Measurements from ENCODE around the gene CIAO2B. TPM values are rescaled to one million over a fixed set of nuclear protein-coding genes. Genes with fewer than 3 reads are reported as not detected.

CIAO2B gene
- total RNA-seq, 2 donors from 2014 or later: 53.0 to 60.3 TPM

DNA sequence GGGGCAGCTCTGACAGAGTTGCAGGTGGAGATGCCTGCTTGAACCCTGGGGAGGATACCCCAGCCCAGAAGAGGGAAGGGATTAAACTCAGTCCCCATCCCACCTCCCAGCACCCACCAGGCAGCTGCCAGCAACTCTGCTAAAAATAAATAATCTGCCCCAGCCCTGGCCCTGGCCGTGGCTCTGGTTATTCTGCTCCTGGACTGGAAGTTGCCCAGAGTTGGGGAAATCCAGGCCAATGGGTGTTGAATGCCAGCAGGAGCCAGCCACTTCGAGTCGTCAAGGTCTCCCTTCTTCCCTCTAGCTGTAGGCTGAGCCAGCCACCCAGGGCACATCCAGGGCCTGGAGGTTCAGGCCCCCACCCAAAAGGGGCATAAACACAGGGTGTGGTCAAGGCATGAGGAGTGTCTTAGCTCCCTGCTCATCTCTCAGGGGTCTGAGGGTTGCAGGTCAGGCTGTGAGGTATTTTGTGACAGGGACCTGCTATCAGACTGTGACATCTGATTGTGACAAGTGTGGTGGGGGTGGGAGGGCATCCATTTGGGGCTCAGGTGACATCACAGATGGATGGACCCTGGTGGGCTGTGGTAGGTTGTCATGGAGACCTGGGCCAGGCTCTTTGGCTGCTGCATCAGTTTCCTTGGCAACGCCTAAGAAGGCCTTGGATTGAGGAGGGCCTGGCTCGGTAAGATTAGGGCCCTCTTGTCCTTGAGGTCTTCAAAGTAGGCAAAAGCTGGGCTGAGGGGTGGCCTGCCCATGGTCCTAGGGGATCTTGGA is 7.8 kb downstream of the CIAO2B start:
- no peak for DNase-seq (ENCODE audit: low spot score)
- intact Hi-C loops (cut with DNase I): loop anchor here in 1 of 2 donors (5.0 kb wide), 1 partner anchor 34 kb away; no protein-coding TSS in a partner anchor

DNA sequence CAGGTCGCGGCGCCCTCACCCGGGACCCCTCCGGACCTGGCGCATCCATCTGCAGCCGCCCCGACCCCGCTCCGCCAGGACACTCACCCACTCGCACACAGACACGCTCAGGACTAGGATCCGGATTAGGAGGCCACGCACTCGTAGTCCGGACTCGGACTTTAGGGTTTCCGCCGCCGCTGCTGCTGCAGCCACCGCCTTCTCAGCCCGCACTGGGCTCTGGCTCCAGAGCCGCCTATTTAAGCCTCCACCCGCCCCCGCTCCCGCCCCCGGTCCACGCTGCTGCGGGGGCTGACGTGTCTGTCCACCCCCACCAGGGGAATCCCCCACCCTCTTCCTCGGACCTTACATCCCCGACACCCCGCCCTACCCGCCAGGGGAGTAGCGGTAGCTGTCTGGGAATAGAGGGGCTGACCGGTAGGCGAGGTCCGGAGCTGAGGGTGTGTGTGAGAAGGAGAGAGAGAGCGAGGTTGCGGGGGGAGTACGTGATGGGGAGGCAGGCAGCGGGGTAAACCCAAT is 8.8 kb downstream of the CIAO2B start, which contains the start of gene RRAD:
RRAD (minus strand) TSS at position 214 of the 519 bp plus-strand sequence. CDS start 356 bp downstream, outside the sequence.
- intact Hi-C loops (cut with DNase I): loop anchor here in 1 of 2 donors (5.0 kb wide), 1 partner anchor 33 kb away; no protein-coding TSS in a partner anchor
- DNase-seq (ENCODE audit: low spot score): peak; percentile 88

DNA sequence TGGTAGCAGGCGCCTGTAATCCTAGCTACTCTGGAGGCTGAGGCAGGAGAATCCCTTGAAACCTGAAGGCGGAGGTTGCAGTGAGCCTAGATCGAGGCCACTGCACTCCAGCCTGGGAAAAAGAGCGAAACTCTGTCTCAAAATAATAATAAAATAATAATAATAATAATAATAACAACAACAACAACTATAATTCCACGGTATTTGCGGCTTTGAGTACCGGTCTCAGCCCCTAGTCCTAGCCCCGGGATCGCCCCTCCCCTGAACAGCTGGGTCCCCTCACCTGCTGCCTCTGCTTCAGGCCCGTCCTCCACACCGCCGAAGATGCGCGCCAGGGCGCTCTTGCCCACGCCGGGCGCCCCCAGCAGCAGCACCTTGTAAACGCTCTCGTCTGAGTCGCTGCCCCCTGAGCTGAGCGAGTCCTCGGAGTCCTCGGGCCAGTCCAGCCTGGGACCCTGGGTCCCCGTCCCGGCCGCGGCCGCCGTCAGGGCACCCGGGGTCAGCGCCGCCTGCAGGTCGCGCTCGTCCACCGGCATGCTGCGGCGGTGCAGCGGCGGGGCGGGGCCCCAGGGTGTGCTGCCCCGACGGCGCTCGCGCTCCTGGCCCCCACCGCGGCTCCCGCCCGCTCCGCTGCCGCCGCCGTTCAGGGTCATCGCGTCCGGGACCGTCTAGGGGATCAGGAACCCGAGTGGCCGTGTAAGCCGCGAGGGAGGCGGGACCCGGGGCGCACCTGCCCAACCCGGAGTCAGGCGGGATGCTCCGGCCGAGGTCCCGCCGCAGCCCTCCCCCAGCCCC is 9.5 kb downstream of the CIAO2B start:
- intact Hi-C loops (cut with DNase I): loop anchor here in 1 of 2 donors (5.0 kb wide), 1 partner anchor 32 kb away; no protein-coding TSS in a partner anchor
- DNase-seq (ENCODE audit: low spot score): no peak

DNA sequence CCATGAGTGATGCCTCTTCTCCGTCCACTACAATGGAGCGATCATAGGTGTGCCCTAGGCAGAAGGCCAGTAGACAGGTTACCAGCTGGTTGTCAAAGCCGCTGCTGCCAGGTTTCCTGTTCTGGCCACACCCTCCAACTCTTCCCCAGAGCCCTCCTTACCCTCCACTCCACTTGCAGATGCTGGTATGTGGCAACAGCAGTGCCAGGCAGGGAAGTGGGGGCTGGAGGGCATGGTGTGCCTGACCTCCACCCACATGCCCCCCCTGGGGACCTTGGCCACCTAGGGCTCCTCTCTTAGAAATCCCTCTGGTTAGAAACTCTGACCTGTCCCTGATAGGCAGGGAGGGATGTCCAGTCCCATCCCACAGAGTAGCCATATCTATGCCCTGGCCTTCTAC is 10.3 kb downstream of the CIAO2B start:
- no peak for DNase-seq (ENCODE audit: low spot score)
- intact Hi-C loops (cut with DNase I): no loop called here

DNA sequence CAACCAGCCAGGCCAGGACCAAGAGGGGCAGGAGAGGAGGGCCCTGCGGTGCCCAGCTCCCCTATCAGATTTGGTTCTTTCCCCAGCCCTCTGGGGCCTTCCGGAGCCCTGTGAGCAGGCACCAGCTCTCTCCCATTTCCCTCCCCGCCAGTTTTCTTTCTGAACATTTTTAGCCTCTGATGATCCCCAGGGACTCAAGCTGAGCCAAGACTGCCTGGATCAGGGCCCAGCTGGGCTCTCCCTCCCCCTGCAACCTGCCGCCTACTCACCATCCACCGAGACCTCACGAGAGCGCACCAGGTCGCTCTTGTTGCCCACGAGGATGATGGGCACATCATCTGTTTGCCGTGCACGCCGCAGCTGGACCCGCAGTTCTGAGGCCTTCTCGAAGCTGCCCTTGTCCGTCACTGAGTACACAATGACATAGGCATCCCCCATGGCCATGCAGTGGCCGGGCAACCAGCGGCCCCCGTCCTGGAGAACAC is 10.9 kb downstream of the CIAO2B start:
- DNase-seq (ENCODE audit: low spot score): no peak
- intact Hi-C loops (cut with DNase I): no loop called here

DNA sequence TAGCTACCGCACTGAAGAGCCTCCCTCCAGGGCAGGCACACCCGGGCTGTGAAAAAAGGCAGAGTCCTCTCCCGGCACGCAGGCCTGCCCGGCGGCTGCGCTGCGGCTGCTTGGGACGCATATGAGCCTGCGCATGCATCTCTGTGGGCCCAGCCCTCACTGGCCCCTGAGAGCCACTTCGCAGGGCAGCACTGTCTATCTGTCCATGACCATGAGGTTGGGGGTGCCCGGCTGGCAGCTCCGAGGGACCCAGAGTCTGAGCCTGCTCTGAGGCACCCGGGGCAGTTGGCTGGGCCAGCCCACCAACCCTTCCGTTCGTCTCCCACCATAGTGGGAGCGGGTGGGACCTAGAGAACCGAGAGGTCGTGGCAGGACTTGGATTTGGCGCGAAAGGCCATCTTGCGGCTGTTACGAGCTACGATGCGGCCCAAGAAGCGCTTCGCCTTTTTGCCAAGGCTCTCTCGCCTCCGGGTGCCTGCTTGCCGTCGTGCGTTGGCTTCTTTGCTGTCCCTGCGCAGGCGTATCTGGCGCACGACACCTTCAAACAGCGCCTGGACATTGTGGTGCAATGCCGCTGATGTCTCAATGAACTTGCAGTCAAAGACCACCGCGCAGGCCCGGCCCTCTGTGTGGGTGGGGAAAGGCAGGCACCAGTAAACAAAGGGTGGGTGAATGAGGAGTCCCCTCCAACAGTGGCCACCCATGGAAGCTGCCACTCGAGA is 12.3 kb downstream of the CIAO2B start:
- DNase-seq (ENCODE audit: low spot score): no peak
- intact Hi-C loops (cut with DNase I): no loop called here

DNA sequence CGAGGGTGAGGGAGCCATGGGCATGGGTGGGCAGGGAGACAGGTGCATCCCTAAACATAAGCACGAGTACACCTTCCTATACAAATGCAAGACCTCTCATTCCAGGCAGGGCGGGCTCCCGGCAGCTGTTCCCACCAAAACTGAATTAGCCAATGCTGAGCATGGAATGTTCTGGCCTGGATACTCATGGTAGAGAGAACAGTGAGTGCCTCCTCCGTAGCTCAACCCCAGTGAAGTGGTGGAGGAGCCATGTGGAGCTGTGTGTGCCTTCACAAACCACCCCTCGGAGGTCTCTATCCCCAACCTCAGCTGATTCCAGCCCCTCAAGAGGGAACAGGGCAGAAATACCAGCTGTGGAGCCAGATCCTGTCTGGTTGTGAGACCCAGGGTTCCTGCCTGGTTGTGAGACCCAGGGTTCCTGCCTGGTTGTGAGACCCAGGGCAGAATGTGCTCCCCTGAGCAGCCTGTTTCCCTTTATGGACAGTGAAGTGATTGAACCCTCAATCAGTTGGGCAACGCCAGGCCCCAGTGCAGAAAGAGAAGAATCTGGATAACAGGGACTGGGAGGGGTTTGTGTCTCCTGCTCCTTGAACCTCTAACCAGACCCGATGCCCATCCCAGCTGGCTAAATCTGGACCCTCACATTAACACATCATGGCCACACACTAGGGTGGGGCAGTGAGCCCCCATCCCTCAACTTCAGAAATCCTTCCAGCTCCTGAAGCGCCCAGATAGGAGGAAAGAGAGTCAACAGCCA is 13.1 kb downstream of the CIAO2B start:
- intact Hi-C loops (cut with DNase I): no loop called here
- DNase-seq (ENCODE audit: low spot score): no peak

DNA sequence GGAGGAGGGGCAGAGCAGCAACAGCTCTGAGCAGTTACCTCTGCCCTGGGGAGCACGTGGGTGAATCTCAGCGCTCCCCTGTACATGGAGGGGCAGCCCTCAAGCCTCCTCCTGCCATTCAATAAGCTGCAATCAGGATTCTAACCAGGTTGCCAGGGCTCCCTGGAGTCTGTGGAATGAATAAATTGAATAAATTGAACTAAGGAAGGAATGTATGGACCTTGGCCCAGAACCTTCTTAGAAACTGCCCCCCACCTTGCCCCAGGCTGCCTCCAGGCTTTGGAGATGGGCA is 14.0 kb downstream of the CIAO2B start:
- intact Hi-C loops (cut with DNase I): no loop called here
- DNase-seq (ENCODE audit: low spot score): no peak

DNA sequence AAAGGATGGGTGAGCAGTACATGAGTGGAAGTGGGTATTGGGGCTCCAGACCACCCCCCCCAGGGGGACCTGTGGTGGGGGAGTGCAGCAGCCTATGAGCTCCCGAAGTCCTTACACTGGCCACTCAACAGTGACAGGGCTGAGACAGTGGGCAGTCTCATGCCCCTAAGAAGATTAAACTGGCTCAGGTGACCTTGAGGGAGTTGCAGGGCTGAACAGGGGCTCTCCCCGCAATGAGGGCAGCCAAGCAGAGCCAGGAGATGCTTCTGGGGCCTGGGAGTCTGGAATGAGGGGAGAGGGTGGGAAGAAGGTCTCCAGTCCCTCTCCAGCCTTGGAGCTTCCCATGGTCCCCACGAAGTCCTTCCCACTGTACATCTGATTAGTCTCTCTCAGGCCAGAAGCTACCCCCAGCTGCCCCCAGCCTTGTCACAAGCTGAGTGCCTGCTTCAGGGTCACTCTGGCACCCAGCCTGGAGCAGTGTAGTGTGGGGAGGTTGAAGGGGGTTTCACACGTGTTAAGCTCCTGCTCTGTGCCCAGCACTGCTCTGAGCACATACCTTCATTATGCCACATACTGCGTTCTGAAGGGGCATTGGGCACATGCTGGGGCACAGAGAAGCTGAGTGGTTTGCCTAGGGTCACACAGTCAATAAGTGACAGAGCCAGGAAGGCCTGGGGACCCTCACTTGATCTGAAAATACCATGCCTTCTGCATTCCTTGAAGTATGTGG is 14.5 kb downstream of the CIAO2B start:
- no peak for DNase-seq (ENCODE audit: low spot score)
- intact Hi-C loops (cut with DNase I): no loop called here

DNA sequence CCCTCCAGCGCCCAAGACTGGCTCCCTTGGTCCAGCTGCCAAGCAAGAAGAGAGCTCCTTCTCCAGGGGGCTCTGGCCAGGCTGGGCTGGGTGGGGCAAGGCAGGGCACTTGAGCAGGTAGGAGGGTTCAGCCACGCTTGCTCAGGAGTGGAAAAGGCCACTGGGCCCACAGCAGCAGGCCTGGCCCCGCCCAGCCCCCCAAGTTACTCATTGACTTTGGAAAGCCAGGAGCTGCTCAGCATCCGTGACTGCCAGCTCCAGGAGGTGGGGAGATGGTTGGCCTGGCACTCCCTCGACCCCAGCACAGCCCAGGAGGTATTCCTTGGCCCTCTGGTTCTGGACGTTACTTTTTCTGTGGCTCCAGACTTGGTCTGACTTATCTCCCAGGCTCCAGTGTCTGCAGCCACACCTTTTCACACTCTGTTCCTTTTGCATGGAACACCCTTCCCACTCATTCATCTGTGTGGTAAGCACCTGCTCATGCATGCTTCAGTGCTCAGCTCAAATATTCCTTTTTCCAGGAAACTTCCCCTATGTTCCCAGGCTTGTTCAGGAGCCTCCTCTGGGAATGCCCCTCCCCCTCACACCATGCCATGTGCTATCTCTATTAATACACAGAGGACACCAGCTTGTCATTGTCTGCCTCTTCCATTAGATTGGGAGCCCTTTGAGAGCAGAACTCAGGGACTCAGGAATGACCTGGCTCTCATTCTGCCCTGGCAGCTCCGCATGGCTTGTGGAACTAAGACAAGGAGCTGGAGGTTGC is 15.2 kb downstream of the CIAO2B start, which contains the start of gene CDH16:
CDH16 (minus strand) TSS at position 83 of the 766 bp plus-strand sequence. CDS start 820 bp downstream, outside the sequence.
- no peak for DNase-seq (ENCODE audit: low spot score)
- intact Hi-C loops (cut with DNase I): no loop called here

DNA sequence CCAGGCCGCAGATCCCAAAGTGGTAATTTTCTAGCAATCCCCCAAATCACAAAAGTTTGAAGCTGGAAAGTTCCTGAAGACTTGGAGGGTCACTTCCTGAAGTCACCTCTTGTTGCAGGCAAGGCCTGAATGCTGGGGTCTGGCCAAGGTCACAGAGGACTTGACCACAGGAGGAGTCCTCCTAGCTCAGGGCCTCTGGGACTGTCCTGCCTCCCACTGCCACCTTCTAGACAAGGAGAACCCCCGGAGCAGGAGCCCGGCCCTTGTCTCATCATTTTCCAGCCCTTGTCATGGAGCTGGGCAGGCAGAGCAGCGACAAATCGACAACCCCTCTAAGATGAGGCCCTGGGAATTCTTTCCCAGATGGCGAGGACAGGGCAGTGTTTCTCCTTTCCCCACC is 15.8 kb downstream of the CIAO2B start:
- intact Hi-C loops (cut with DNase I): no loop called here
- DNase-seq (ENCODE audit: low spot score): no peak

DNA sequence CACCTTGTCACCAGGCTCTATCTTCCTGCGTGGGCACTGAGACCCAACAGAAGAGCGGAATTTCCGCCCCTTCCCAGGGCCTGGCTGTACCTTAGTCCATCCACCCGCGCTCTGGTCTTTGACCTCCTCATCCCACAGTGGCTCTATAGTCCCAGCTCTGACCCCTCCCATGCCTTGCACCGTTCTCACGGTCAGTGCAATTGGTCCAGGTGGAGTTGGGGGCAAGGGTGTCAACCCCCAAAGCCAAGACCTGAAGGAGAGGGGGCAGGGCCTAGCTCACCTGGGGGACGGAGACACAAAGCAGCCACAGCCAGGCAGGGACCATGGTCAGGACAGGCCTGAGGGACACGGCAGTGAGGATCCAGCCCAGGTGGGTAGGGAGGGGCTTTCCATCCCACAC is 16.5 kb downstream of the CIAO2B start:
- no peak for DNase-seq (ENCODE audit: low spot score)
- intact Hi-C loops (cut with DNase I): no loop called here

DNA sequence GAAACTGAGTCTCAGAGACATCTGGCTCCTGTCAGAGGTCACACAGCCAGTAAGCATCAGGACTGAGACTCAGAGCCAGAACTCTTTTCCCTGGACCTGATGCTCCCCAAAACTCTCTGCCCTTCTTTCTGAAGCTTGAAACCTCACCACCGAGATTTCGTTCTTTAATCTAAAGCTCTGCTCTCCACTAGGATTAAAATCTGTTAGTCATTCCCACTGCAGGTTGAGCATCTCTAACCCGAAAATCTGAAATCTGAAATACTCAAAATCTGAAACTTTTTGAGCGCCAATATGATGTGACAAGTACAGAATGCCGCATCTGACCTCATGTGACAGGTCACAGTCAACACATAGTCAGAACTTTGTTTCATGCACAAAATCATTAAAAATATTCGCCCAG is 17.7 kb downstream of the CIAO2B start:
- intact Hi-C loops (cut with DNase I): no loop called here

DNA sequence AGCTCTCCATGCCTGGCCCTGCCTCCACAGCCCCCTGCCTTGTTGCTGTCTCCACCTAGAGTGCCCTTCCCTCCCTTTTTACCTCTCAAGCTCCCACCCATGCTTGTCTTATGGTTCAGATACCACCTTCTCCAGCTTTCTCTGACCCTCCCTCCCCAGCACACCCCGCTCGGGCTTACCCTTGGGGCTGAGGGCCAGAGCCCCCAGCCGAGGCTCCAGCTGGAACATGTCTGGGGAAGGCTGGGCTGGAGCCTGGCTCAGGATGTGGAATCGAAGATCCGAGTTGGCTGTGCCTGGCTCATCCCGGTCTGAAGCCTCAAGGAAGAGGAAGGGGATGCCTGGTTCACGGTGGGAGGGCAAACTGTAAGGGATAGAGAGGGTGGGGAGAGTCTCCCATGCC is 19.2 kb downstream of the CIAO2B start:
- intact Hi-C loops (cut with DNase I): no loop called here
- no peak for DNase-seq (ENCODE audit: low spot score)

More for the DNA sequence above, 17.7 kb downstream of the CIAO2B start:
- no peak for DNase-seq (ENCODE audit: low spot score)

DNA sequence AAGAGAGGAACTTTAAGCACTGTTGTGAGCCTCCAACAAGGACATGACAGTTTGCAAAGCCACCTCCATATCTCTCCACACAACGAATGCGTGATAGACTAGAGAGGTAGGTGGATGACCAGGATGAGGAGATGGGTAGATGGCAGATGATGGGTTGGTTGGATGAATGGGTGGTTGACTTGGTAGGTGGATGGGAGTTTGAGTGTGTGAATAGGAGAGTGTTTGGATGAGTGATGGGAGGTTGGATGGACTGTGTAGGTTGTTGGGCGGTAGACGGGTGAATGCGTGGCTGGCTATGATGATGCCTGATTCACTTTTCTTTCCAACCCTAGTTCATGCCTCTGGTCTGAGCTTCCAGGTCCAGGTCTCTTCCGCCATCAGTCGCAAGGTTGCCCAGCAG is 19.7 kb downstream of the CIAO2B start:
- intact Hi-C loops (cut with DNase I): no loop called here
- DNase-seq (ENCODE audit: low spot score): no peak

DNA sequence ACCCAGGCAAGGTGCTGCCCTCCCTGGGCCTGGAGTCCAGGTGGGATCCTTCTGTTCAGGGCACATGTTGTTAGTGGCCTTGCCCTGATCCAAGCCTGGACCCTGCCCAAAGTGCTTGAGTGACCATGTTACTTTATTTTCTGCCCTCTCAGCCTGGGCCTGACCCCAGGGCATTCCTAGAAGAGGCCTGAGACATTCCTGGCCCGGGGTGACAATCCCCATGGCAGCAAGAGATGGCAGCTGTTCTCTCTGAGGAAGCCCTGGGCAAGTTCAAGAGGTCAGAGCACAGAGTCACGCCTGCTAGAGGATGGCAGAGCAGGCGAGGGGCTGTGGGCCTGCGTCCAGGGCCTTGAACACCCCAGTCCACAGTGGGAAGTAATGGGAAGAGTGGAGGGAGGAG is 20.5 kb downstream of the CIAO2B start:
- intact Hi-C loops (cut with DNase I): no loop called here
- DNase-seq (ENCODE audit: low spot score): no peak

DNA sequence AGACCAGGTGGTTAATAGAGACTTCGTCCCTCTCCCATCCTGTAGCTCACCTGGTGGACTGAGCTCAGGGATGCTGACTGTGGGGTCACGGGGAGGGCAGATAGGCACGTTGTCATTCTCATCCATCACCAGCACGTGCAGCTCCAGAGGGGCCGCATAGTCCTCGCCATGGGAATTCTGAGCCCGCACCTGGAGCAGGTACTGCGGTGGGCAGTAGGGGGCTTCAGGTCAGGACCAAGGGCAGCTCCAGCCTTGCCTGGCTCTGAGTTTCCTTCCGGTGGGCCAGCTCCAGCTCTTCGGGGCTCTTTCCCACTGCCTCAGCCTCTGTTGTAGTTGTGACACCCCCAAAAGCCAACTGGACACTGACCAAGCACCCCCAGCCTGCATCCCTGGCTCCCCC is 21.1 kb downstream of the CIAO2B start:
- intact Hi-C loops (cut with DNase I): no loop called here
- no peak for DNase-seq (ENCODE audit: low spot score)

Measured in posterior vena cava (tissue), 2 donors.